Lung (tissue), 12 donors: ENCODE results near the gene DPP6. TPM values are rescaled to one million over a fixed set of nuclear protein-coding genes. Genes with fewer than 3 reads are reported as not detected.

Source experiments
- ATAC-seq: fragments of 200-7000 bp; cut with Tn5 transposase; one replicate; pipeline ENCODE4 v1.9.1; 2020; ENCODE audit warnings: moderate number of reproducible peaks; ENCODE audit not compliant: insufficient read depth, low FRiP score
- DNase-seq, 3 donors: peaks; one replicate each; pipeline ENCODE4 v3.0.0-alpha.2; 2013 to 2017
- H3K27ac ChIP-seq, 2 donors: one replicate each; pipeline ENCODE4 v1.5.1; 2013; ENCODE audit warnings: mild to moderate bottlenecking in 2 of 2, moderate library complexity in 2 of 2, control low read depth in 1 of 2, inconsistent platforms in 1 of 2, low read depth in 1 of 2, low read length in 1 of 2
- H3K27me3 ChIP-seq, 3 donors: one replicate each; pipeline ENCODE4 v1.5.1; 2013; ENCODE audit warnings: low read length in 2 of 3; ENCODE audit not compliant: control insufficient read depth in 3 of 3, insufficient read depth in 3 of 3
- H3K36me3 ChIP-seq, 4 donors: one replicate each; pipeline ENCODE4 v1.5.1; 2013; ENCODE audit warnings: low read length in 4 of 4, mild to moderate bottlenecking in 1 of 4, moderate library complexity in 1 of 4; ENCODE audit not compliant: control insufficient read depth in 4 of 4, insufficient read depth in 4 of 4
- H3K4me1 ChIP-seq, 5 donors: one replicate each; pipeline ENCODE4 v1.5.1; 2013; ENCODE audit warnings: low read length in 5 of 5, mild to moderate bottlenecking in 2 of 5, moderate library complexity in 1 of 5; ENCODE audit not compliant: control insufficient read depth in 5 of 5, insufficient read depth in 5 of 5
- H3K4me3 ChIP-seq: one replicate; pipeline ENCODE4 v1.5.1; 2013; ENCODE audit warnings: mild to moderate bottlenecking, control low read depth, moderate library complexity
- H3K9ac ChIP-seq, 2 donors: one replicate each; pipeline ENCODE4 v1.5.1; 2013; ENCODE audit warnings: low read length in 2 of 2, control low read depth in 1 of 2; ENCODE audit not compliant: insufficient read depth in 1 of 2
- H3K9me3 ChIP-seq, 4 donors: one replicate each; pipeline ENCODE4 v1.5.1; 2013; ENCODE audit warnings: low read length in 3 of 4, mild to moderate bottlenecking in 1 of 4, moderate library complexity in 1 of 4; ENCODE audit not compliant: control insufficient read depth in 4 of 4, insufficient read depth in 3 of 4
- CTCF ChIP-seq: IDR thresholded peaks from 2 replicates; pipeline ENCODE4 v1.5.1; 2012; ENCODE audit warnings: mild to moderate bottlenecking; ENCODE audit errors: control extremely low read depth, extremely low read depth
- WGBS, 2 donors: extraction: QIAGEN DNeasy Blood & Tissue Kit; methylation state at CpG; one replicate each; pipeline ENCODE4 v1.1.7; 2013; 5-methylcytosine and 5-hydroxymethylcytosine counted together
- polyA plus RNA-seq, 2 donors: library from polyadenylated mRNA; stranded (reverse); fragments of 200-250 nt; gene quantifications; one replicate each; pipeline ENCODE4 v1.2.1, GENCODE V29; 2013
- total RNA-seq, 2 donors: library from RNA; depleted of rRNA in 1 of 2; stranded (reverse); fragments of >200 nt in 1 of 2; gene quantifications; one replicate each; pipeline ENCODE4 v1.2.1, GENCODE V29; 2014 to 2021
- donor health status: control.
- donor health status: control.
- donor health status: Bipolar disorder and iron deficiency.
- donor health status: healthy.
- donor health status: DM: yes; HTN: yes; CAD: no.

DPP6 gene
- total and polyA plus RNA-seq, 4 donors = 0.08 to 1.3 (median 0.75) TPM

- H3K4me3 ChIP-seq = no peak overlapping the region
- 88 to 91% methylated on average over 7 to 13 of the region's 13 CpGs for WGBS, 2 donors
- no peak for ATAC-seq
These were observed 705.6 kb downstream of the DPP6 start for GRCh38 chr7:154757756-154758155.

GRCh38 chr7:154759989-154760388 is 707.8 kb downstream of the DPP6 start:
- H3K4me3 ChIP-seq = no peak overlapping the region
- no peaks in the 10 kb centered on the region for H3K9me3 ChIP-seq
- H3K9ac ChIP-seq = no peak overlapping the region
- ATAC-seq (no peak), DNase-seq (no peak)
- TF ChIP-seq CTCF = no peak
- H3K4me1 ChIP-seq = no peaks in the 10 kb centered on the region
- H3K36me3 ChIP-seq = no peaks in the 10 kb centered on the region
- H3K27ac ChIP-seq = no peak overlapping the region
- 78 to 87% methylated on average over 6 of the region's 6 CpGs for WGBS, 2 donors
- H3K27me3 ChIP-seq = no peaks in the 10 kb centered on the region

More at GRCh38 chr7:154757756-154758155, 705.6 kb downstream of the DPP6 start:
- no peak for TF ChIP-seq CTCF
- H3K27ac ChIP-seq = no peak overlapping the region
- no peaks in the 10 kb centered on the region for H3K4me1 ChIP-seq
- H3K27me3 ChIP-seq = no peaks in the 10 kb centered on the region
- DNase-seq = no peak
- H3K9ac ChIP-seq = no peak overlapping the region
- H3K9me3 ChIP-seq = no peaks in the 10 kb centered on the region
- H3K36me3 ChIP-seq = no peaks in the 10 kb centered on the region

GRCh38 chr7:154765118-154765517 is 712.9 kb downstream of the DPP6 start:
- Histone ChIP-seq H3K9me3 (peaks cover 0 to 6% (median 0%) of the 10 kb centered on the region in 4 donors), H3K36me3 (no peaks in the 10 kb centered on the region), H3K27ac (no peak overlapping the region), H3K4me1 (no peaks in the 10 kb centered on the region), H3K9ac (no peak overlapping the region), H3K27me3 (peaks cover 0 to 4% (median 2%) of the 10 kb centered on the region in 3 donors), H3K4me3 (no peak overlapping the region)
- DNase-seq (no peak), ATAC-seq (no peak)
- no peak for TF ChIP-seq CTCF
- WGBS, 2 donors = 84 to 93% methylated on average over 1 of the region's 1 CpG

GRCh38 chr7:154767142-154767541 is 714.9 kb downstream of the DPP6 start:
- no peak for TF ChIP-seq CTCF
- Histone ChIP-seq H3K4me3 (no peak overlapping the region), H3K4me1 (no peaks in the 10 kb centered on the region), H3K27ac (no peak overlapping the region), H3K9ac (no peak overlapping the region), H3K9me3 (peaks cover 0 to 8% (median 2%) of the 10 kb centered on the region in 4 donors), H3K36me3 (no peaks in the 10 kb centered on the region), H3K27me3 (peaks cover 0 to 4% (median 2%) of the 10 kb centered on the region in 3 donors)
- WGBS, 2 donors = 77 to 83% methylated on average over 10 of the region's 10 CpGs
- ATAC-seq = no peak
- DNase-seq = no peak
